PFSK-1 (cell line): ENCODE results near the gene HNRNPH1.

Experiments used
- FOXP2 ChIP-seq: optimal IDR thresholded peaks from 2 replicates; pipeline ENCODE3; 2011; ENCODE audit warnings: borderline replicate concordance, control low read depth, inconsistent platforms; ENCODE audit not compliant: insufficient read depth; ENCODE audit errors: extremely low read length, extremely low read depth
- POLR2AphosphoS5 ChIP-seq: IDR thresholded peaks from 2 replicates; pipeline ENCODE4 v1.6.1; 2012; ENCODE audit warnings: low read depth, mild to moderate bottlenecking, control low read depth, low read length, moderate library complexity
- SIN3A ChIP-seq: IDR thresholded peaks from 2 replicates; pipeline ENCODE4 v1.6.1; 2012; ENCODE audit warnings: mild to moderate bottlenecking, low read length, moderate library complexity, borderline replicate concordance; ENCODE audit not compliant: insufficient read depth
- TAF1 ChIP-seq: IDR thresholded peaks from 2 replicates; pipeline ENCODE4 v1.6.1; 2012; ENCODE audit warnings: low read length, control low read depth, borderline replicate concordance; ENCODE audit not compliant: insufficient read depth
- TF ChIP-seq, protein P1 (sequence below), 2 experiments: IDR thresholded peaks; 2 replicates each; pipeline versions ENCODE4 v1.6.1 to v1.8.0; 2011 to 2012; ENCODE audit warnings: low read depth in 2 of 2, low read length in 2 of 2, control low read depth in 1 of 2, inconsistent platforms in 1 of 2, mild to moderate bottlenecking in 1 of 2, moderate library complexity in 1 of 2; ENCODE audit not compliant: insufficient read depth in 1 of 2

The HNRNPH1 gene

DNA sequence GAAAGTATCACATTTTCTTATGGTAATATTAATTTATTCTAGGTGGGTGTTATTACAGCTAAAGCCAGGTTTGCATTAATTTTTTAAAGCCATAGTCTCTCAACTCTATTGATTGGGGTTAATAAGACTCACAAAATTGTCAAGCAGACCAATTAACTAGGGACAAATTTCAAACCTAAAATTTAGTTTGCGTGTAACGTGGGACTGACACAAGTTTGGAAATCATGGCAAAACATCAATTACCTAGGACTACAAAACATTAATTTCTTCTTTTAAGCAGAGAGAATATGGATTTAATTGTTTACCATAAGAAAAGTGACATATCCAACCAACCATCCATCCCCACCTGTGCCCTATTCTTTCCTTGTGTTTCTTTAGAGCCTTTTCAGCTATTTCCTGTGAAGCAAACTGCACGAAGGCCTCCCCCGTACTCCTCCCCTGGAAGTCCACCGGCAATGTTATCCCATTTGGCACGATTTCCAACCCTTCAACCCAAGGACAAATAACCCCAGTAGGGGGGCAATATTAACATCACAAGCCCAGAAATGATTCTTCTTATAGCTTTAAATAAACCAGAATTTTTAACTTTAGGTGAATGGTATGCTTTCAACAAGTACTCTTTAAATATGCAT lies 4.4 kb downstream of the HNRNPH1 start:
- TF ChIP-seq, protein P1, sequence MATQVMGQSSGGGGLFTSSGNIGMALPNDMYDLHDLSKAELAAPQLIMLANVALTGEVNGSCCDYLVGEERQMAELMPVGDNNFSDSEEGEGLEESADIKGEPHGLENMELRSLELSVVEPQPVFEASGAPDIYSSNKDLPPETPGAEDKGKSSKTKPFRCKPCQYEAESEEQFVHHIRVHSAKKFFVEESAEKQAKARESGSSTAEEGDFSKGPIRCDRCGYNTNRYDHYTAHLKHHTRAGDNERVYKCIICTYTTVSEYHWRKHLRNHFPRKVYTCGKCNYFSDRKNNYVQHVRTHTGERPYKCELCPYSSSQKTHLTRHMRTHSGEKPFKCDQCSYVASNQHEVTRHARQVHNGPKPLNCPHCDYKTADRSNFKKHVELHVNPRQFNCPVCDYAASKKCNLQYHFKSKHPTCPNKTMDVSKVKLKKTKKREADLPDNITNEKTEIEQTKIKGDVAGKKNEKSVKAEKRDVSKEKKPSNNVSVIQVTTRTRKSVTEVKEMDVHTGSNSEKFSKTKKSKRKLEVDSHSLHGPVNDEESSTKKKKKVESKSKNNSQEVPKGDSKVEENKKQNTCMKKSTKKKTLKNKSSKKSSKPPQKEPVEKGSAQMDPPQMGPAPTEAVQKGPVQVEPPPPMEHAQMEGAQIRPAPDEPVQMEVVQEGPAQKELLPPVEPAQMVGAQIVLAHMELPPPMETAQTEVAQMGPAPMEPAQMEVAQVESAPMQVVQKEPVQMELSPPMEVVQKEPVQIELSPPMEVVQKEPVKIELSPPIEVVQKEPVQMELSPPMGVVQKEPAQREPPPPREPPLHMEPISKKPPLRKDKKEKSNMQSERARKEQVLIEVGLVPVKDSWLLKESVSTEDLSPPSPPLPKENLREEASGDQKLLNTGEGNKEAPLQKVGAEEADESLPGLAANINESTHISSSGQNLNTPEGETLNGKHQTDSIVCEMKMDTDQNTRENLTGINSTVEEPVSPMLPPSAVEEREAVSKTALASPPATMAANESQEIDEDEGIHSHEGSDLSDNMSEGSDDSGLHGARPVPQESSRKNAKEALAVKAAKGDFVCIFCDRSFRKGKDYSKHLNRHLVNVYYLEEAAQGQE (IDR thresholded peaks at IDR 0.05; ENCODE audit: insufficient read depth in 1 of 2, low read depth in 2 of 2, low read length in 2 of 2) = no peak
- TF ChIP-seq SIN3A (0 out of 2 replicates have a peak, but pooled peaks have one; percentile 18), POLR2AphosphoS5 (peak; percentile 45; the same call in 1 of the 2 replicates)

DNA sequence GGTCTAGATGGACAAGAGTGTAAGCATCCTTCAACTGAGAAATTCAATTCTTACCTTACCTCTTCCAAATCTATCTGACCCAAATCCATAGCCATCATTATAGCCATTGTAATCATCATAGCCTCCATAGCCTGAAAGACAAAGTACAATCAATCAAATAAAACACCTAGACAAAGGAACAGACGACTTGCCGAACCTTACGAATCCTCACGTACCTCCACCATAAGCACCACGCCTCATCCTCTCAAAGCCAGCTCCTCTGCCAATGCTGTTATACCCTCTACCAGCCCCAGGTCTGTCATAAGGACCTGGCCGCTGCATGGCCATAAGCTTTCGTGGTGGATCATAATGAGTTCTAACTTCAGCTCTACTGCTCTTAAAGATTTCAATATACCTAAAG lies 5.5 kb downstream of the HNRNPH1 start:
- TF ChIP-seq POLR2AphosphoS5 = no peak
- no peak for TF ChIP-seq TAF1
- no peak for TF ChIP-seq FOXP2
- no peak for TF ChIP-seq SIN3A
- TF ChIP-seq, protein P1 (IDR thresholded peaks at IDR 0.05; ENCODE audit: insufficient read depth in 1 of 2, low read depth in 2 of 2, low read length in 2 of 2) = no peak

GRCh38 chr5:179616002-179616594 lies 7.4 kb downstream of the HNRNPH1 start:
- TF ChIP-seq SIN3A = no peak
- TF ChIP-seq, protein P1 (IDR thresholded peaks at IDR 0.05; ENCODE audit: insufficient read depth in 1 of 2, low read depth in 2 of 2, low read length in 2 of 2) = no peak
- no peak for TF ChIP-seq TAF1
- no peak for TF ChIP-seq FOXP2
- peak; percentile 42; the same call in 1 of the 2 replicates for TF ChIP-seq POLR2AphosphoS5

DNA sequence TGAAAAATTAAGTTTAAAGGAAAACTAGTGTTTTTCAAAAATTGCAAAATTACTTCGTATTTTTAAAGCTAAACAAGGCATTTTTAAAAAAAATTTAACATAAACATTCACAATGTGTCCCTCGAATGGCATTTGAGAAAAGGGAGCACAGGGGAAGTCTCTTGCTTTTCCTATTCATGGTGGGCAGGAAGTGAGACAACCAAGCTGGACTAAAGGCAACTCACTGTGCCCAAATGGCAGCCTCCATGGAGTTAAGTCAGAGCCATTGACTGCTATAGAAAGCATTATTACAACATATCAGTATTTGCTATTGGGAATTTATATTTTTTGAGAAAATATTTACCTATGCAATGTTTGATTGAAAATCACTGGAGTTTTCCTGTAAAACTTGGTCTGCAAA lies 8.3 kb downstream of the HNRNPH1 start:
- 0 out of 2 replicates have a peak, but pooled peaks have one; percentile 11 for TF ChIP-seq POLR2AphosphoS5
- TF ChIP-seq FOXP2 = no peak

DNA sequence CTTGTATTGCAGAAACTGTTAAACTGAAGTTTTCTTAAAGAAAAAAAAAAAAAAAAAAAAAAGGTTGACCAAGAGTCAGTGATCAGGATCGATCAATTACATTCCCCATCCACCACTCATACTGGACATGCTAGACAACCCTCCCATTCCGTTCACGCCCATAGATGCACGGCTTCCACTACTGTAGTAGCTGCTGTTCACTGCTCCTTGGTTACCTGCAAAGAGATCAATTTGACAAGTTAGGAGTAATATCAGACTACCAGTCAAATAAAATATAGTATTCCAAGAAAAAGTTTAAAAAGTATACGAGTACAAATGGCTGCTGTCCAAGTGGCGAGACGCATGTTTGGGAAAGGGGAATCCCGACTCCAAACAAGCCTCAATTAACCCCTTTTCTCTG lies 8.7 kb downstream of the HNRNPH1 start:
- TF ChIP-seq, protein P1 (IDR thresholded peaks at IDR 0.05; ENCODE audit: insufficient read depth in 1 of 2, low read depth in 2 of 2, low read length in 2 of 2) = no peak
- peak; percentile 24 for TF ChIP-seq POLR2AphosphoS5
- no peak for TF ChIP-seq FOXP2
